Coronary artery (tissue), 2 donors: Measurements from ENCODE around the gene PUS1.
"Not testable (repeated sequence)": the region's sequence is repeated elsewhere in the genome, so short reads cannot be mapped to it uniquely, and the experiment has no call there.

Source experiments
- DNase-seq: peaks from one replicate; pipeline ENCODE4 v3.0.0-alpha.2; 2017; ENCODE audit warnings: low spot score
- H3K27ac ChIP-seq, 2 donors: fragments of 200-600 bp; sonication (generic); one replicate each; pipeline ENCODE4 v1.5.1; 2016 to 2019
- H3K4me3 ChIP-seq: fragments of 200-600 bp; sonication (generic); 2 replicates; pipeline ENCODE4 v1.5.1; 2016; ENCODE audit warnings: mild to moderate bottlenecking, moderate library complexity
- TF ChIP-seq, protein P1 (sequence below): fragments of 200-600 bp; sonication (generic); IDR thresholded peaks from one replicate; pipeline ENCODE4 v1.5.1; 2019; ENCODE audit warnings: antibody characterized with exemption

Gene PUS1

DNA sequence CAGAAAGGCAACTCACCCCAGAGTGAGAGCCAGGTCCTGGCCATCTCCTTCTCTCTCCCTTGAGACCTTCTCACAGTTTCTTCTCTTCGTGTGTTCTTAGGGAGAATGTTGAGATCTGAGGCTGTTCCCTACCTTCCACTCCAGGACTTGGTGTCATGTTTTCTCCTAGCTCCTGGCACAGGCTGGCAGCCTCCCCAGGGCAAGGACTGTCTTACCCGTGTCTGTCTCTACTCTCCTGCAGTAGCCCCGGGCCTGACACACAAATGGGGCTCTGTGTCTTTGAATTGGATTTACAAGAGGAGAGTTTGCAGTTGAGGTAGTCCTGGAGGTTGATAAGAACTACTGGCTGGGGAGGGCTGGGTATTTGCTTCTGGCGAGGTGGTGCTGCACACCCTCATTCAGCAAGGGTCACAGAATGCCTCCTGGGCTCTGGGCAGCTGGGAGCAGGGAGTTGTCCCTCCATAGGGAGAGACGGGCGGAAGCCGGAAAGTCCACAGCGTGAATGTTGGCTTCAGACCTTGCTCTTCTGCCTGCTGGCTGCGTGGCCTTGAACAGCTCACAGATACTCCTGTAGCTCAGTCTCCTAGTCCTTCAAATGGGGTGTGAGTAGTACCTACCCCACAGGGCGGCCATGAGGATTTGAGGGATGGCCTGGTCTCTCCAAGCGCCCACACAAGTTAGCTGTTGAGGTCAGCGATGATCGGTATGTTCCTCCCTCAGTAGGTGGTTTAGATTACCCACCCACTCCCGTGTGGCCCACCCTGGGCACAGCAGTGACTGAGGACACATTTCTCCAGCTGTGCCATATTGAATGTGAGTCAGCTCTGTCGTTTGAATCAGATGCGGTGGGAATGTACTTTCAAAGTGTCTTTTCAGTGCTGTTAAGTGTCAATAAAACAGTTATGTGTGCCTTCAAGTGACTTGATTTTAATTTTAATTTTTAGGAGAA, 30.8 kb downstream of the PUS1 start:
- TF ChIP-seq, protein P1, sequence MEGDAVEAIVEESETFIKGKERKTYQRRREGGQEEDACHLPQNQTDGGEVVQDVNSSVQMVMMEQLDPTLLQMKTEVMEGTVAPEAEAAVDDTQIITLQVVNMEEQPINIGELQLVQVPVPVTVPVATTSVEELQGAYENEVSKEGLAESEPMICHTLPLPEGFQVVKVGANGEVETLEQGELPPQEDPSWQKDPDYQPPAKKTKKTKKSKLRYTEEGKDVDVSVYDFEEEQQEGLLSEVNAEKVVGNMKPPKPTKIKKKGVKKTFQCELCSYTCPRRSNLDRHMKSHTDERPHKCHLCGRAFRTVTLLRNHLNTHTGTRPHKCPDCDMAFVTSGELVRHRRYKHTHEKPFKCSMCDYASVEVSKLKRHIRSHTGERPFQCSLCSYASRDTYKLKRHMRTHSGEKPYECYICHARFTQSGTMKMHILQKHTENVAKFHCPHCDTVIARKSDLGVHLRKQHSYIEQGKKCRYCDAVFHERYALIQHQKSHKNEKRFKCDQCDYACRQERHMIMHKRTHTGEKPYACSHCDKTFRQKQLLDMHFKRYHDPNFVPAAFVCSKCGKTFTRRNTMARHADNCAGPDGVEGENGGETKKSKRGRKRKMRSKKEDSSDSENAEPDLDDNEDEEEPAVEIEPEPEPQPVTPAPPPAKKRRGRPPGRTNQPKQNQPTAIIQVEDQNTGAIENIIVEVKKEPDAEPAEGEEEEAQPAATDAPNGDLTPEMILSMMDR = no peak
- Histone ChIP-seq H3K4me3 (no peak overlapping the region), H3K27ac (no peak overlapping the region)
- DNase-seq = no peak

DNA sequence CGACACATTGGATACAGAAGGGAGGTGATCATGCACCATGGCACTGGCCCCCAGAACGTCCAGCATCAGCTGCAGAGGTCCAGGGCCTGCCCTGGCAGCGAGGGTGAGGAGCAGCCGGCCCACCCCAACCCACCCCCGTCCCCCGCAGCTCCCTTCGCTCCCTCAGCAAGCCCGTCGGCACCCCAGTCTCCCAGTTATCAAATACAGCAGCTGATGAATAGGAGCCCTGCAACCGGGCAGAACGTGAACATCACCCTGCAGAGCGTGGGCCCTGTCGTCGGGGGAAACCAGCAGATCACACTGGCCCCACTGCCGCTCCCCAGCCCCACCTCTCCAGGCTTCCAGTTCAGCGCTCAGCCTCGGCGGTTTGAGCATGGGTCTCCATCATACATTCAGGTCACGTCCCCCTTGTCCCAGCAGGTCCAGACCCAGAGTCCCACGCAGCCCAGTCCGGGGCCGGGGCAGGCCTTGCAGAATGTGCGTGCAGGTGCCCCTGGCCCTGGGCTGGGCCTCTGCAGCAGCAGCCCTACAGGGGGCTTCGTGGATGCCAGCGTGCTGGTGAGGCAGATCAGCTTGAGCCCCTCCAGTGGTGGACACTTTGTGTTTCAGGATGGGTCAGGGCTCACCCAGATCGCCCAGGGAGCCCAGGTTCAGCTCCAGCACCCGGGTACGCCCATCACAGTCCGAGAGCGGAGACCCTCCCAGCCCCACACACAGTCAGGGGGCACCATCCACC, 31.7 kb downstream of the PUS1 start:
- not testable (repeated sequence) for DNase-seq, H3K27ac ChIP-seq, H3K4me3 ChIP-seq

DNA sequence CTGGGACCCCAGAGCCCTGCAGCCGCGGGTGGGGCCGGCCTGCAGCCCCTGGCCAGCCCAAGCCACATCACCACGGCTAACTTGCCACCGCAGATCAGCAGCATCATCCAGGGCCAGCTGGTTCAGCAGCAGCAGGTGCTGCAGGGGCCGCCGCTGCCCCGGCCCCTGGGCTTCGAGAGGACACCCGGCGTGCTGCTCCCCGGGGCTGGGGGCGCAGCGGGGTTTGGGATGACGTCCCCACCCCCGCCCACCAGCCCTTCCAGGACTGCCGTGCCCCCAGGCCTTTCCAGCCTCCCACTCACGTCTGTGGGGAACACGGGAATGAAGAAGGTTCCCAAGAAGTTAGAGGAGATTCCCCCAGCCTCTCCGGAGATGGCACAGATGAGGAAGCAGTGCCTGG, 32.3 kb downstream of the PUS1 start:
- H3K27ac ChIP-seq, H3K4me3 ChIP-seq, DNase-seq: not testable (repeated sequence)

DNA sequence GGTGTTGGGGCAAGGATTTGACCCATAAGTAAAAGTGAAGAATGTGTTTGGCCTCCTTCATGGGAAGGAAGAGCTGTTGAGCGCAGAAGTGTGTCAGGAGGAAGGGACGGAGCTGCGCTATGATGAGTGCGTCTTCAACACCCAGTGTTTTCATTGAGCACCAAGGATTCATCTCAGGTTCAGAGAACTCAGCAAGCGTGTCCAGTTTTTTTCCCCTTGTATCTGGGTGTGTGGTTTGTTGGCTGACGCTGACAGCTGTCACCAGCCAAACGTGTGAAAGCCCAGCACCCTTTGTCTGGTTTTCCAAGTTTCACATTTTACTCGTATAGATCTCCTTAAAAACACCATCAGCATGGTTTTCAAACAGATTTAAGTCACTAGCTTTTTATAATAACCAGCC, 33.0 kb downstream of the PUS1 start:
- no peak overlapping the region for H3K27ac ChIP-seq
- no peak for DNase-seq
- TF ChIP-seq, protein P1 = no peak
- no peak overlapping the region for H3K4me3 ChIP-seq

DNA sequence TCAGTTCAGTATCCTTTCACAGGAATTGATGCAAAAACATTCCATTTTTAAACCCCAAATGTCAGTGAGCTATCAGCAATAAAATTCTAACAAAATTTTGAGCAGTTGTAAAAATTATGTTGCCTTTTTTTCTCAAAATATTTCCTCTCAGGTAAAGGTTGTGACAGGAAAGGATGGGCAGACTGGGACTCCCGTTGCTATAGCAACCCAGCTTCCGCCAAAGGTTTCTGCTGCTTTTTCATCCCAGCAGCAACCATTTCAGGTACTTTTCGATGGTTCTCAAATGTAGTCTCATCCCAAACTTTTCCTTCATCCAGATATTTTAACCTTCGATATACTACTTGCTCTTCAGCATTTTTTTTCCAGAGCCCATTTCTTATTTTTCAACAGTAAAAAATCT, 34.3 kb downstream of the PUS1 start:
- H3K4me3 ChIP-seq = no peak overlapping the region
- TF ChIP-seq, protein P1 = no peak
- no peak overlapping the region for H3K27ac ChIP-seq
- DNase-seq = no peak

DNA sequence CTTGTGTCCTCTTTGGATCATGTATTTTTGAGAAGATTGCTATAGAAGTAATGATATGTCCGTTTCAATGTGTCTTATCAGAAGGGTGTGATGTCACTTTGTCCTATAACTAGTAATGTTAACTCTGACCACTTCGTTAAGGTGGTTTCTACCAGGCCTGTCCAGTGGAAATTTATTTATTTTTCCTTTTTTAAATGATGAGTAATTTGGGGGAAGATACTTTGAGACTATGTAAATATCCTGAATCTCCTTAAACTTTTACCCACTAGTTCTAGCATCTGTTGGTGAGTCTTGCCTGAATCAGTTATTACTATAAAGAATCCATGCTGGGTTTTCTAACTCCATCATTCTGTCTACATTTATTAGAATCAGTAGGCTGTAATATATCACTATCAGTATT, 36.0 kb downstream of the PUS1 start:
- TF ChIP-seq, protein P1 = no peak
- H3K27ac ChIP-seq = no peak overlapping the region
- DNase-seq = no peak
- H3K4me3 ChIP-seq = no peak overlapping the region

DNA sequence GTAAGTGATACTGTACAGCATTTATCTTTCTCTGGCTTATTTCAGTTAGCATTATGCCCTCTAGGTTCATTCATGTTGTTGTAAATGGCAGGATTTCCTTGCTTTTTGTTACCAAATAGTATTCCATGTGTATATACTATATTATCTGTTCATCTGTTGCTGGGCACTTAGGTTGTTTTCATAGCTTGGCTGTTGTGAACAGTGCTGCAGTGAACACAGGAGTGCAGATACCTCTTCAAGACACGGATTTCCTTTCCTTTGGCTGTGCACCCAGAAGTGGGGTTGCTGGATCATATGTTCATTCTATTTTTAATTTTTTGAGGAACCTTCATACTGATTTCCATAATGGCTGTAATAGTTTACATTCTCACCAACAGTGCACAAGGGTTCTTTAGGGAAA, 42.1 kb downstream of the PUS1 start:
- TF ChIP-seq, protein P1 = no peak
- no peak overlapping the region for H3K4me3 ChIP-seq
- no peak for DNase-seq
- no peak overlapping the region for H3K27ac ChIP-seq

DNA sequence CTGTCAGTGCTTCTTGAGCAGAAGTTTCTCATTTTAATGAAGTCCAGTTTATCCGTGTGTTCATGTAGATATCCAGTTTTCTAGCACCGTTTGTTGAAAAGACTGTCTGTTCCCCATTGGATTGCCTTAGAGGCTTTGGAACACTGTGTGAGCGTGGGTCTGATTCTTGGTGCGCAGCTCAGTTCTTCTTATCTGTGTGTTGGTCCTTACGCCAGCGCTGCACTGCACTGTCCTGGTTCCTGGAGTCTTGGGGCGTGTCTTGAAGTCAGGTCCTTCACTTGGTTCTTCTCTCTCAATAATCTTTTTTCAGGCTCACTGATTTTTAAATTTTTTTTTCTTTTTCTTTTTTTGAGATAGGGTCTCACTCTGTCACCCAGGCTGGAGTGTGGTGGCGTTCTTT, 46.2 kb downstream of the PUS1 start:
- no peak for DNase-seq
- H3K4me3 ChIP-seq = no peak overlapping the region
- no peak overlapping the region for H3K27ac ChIP-seq
- TF ChIP-seq, protein P1 = no peak
